Vagina (tissue), 2 donors: ENCODE results near the gene EPHB6.

Experiments
- CTCF ChIP-seq, 3 experiments: fragments of 450-650 bp in 2 of 3; fragments of 200-600 bp in 1 of 3; sonication (generic) in 1 of 3; IDR thresholded peaks; one replicate each; pipeline ENCODE4 v1.5.1; 2017 to 2019; ENCODE audit warnings: antibody characterized with exemption in 3 of 3, mild to moderate bottlenecking in 2 of 3, moderate library complexity in 2 of 3
- POLR2A ChIP-seq, 2 donors: fragments of 450-650 bp; IDR thresholded peaks; one replicate each; pipeline ENCODE4 v1.6.1; 2017; ENCODE audit warnings: antibody characterized with exemption in 2 of 2, mild to moderate bottlenecking in 2 of 2, moderate library complexity in 2 of 2
- POLR2AphosphoS5 ChIP-seq, 2 donors: sonication (generic); formaldehyde crosslinking; IDR thresholded peaks; one replicate each; pipeline ENCODE4 v1.9.0; 2017; ENCODE audit warnings: antibody characterized with exemption in 2 of 2, mild to moderate bottlenecking in 2 of 2, low read depth in 1 of 2; ENCODE audit not compliant: insufficient read depth in 1 of 2

GRCh38 chr7:142806022-142806356 lies 48.9 kb upstream of the EPHB6 start:
- TF ChIP-seq POLR2A (IDR thresholded peaks at IDR 0.05) (no peak), CTCF (IDR thresholded peaks at IDR 0.05) (no peak), POLR2AphosphoS5 (IDR thresholded peaks at IDR 0.05; ENCODE audit: insufficient read depth in 1 of 2, low read depth in 1 of 2) (no peak)
